H9 (cell line): ENCODE data around the gene LUZP1. TPM values are rescaled to one million over a fixed set of nuclear protein-coding genes. Genes with fewer than 3 reads are reported as not detected.

Experiments used
- DNase-seq: peaks from one replicate; pipeline ENCODE4 v3.0.0-alpha.2; 2017
- H2AFZ ChIP-seq: one replicate; pipeline ENCODE4 v1.6.1; 2013; ENCODE audit warnings: mild to moderate bottlenecking, low read length, control low read depth, moderate library complexity
- H2AK5ac ChIP-seq: 2 replicates; pipeline ENCODE4 v1.6.1; 2013; ENCODE audit warnings: low read length, control low read depth, mixed read lengths; ENCODE audit not compliant: insufficient read length
- H2BK120ac ChIP-seq: one replicate; pipeline ENCODE4 v1.6.1; 2013; ENCODE audit warnings: low read depth, mild to moderate bottlenecking, low read length, control low read depth, inconsistent platforms; ENCODE audit not compliant: poor library complexity, severe bottlenecking
- H2BK12ac ChIP-seq: 2 replicates; pipeline ENCODE4 v1.6.1; 2013; ENCODE audit warnings: low read length, control low read depth, mixed read lengths, low read depth; ENCODE audit not compliant: insufficient read length
- H2BK15ac ChIP-seq: 2 replicates; pipeline ENCODE4 v1.6.1; 2013; ENCODE audit warnings: low read depth, low read length, control low read depth
- H2BK20ac ChIP-seq: one replicate; pipeline ENCODE4 v1.6.1; 2013; ENCODE audit warnings: low read depth, mild to moderate bottlenecking, low read length, control low read depth, inconsistent platforms; ENCODE audit not compliant: poor library complexity, severe bottlenecking
- H2BK5ac ChIP-seq: 2 replicates; pipeline ENCODE4 v1.6.1; 2013; ENCODE audit warnings: low read length, control low read depth, mixed read lengths; ENCODE audit not compliant: insufficient read length
- H3K14ac ChIP-seq: 2 replicates; pipeline ENCODE4 v1.6.1; 2013; ENCODE audit warnings: low read length, control low read depth; ENCODE audit not compliant: insufficient read depth
- H3K18ac ChIP-seq: 2 replicates; pipeline ENCODE4 v1.6.1; 2013; ENCODE audit warnings: low read depth, mild to moderate bottlenecking, mixed read lengths, low read length, control low read depth; ENCODE audit not compliant: insufficient read length
- H3K23ac ChIP-seq: 2 replicates; pipeline ENCODE4 v1.6.1; 2013; ENCODE audit warnings: low read length, control low read depth, mixed read lengths, low read depth; ENCODE audit not compliant: insufficient read length
- H3K23me2 ChIP-seq: 2 replicates; pipeline ENCODE4 v1.6.1; 2013; ENCODE audit warnings: low read depth, mild to moderate bottlenecking, mixed read lengths, low read length, control low read depth; ENCODE audit not compliant: insufficient read length, poor library complexity, severe bottlenecking
- H3K27ac ChIP-seq: 2 replicates; pipeline ENCODE4 v1.5.1; 2013; ENCODE audit warnings: low read length, control low read depth, mixed read lengths, low read depth; ENCODE audit not compliant: insufficient read length
- H3K27me3 ChIP-seq: 2 replicates; pipeline ENCODE4 v1.6.1; 2013; ENCODE audit warnings: low read length, control low read depth, inconsistent platforms; ENCODE audit not compliant: insufficient read depth
- H3K4ac ChIP-seq: 2 replicates; pipeline ENCODE4 v1.6.1; 2013; ENCODE audit warnings: low read depth, mild to moderate bottlenecking, control low read depth, inconsistent platforms, low read length, moderate library complexity
- H3K4me1 ChIP-seq: 2 replicates; pipeline ENCODE4 v1.6.1; 2013; ENCODE audit warnings: low read length, control low read depth, inconsistent platforms; ENCODE audit not compliant: insufficient read depth
- H3K4me2 ChIP-seq: 2 replicates; pipeline ENCODE4 v1.6.1; 2013; ENCODE audit warnings: low read length, control low read depth, mixed read lengths; ENCODE audit not compliant: insufficient read length, insufficient read depth
- H3K56ac ChIP-seq: 2 replicates; pipeline ENCODE4 v1.6.1; 2013; ENCODE audit warnings: low read depth, mild to moderate bottlenecking, mixed read lengths, low read length, control low read depth; ENCODE audit not compliant: insufficient read length
- H3K79me1 ChIP-seq: 2 replicates; pipeline ENCODE4 v1.6.1; 2013; ENCODE audit warnings: low read depth, mild to moderate bottlenecking, moderate library complexity, low read length, control low read depth, inconsistent platforms; ENCODE audit not compliant: insufficient read depth, poor library complexity, severe bottlenecking
- H3K79me2 ChIP-seq: 2 replicates; pipeline ENCODE4 v1.6.1; 2013; ENCODE audit warnings: low read length, control low read depth, inconsistent platforms; ENCODE audit not compliant: insufficient read depth
- H3K9ac ChIP-seq: 2 replicates; pipeline ENCODE4 v1.6.1; 2013; ENCODE audit warnings: low read length, control low read depth, mixed read lengths; ENCODE audit not compliant: insufficient read length; ENCODE audit errors: extremely low read depth
- H3K9me3 ChIP-seq: one replicate; pipeline ENCODE4 v1.6.1; 2013; ENCODE audit warnings: low read depth, low read length, inconsistent platforms; ENCODE audit not compliant: control insufficient read depth
- H3T11ph ChIP-seq: one replicate; pipeline ENCODE4 v1.6.1; 2013; ENCODE audit warnings: mild to moderate bottlenecking, low read length, control low read depth, inconsistent platforms
- H4K20me1 ChIP-seq: one replicate; pipeline ENCODE4 v1.6.1; 2013; ENCODE audit not compliant: control insufficient read depth, insufficient read length, insufficient read depth
- H4K5ac ChIP-seq: 2 replicates; pipeline ENCODE4 v1.6.1; 2013; ENCODE audit warnings: low read depth, mild to moderate bottlenecking, mixed read lengths, low read length, control low read depth; ENCODE audit not compliant: insufficient read length
- H4K8ac ChIP-seq: replicated peaks from 2 replicates; pipeline ENCODE4 v1.6.1; 2013; ENCODE audit warnings: low read length, control low read depth, mixed read lengths, low read depth; ENCODE audit not compliant: insufficient read length
- H4K91ac ChIP-seq: 2 replicates; pipeline ENCODE4 v1.6.1; 2013; ENCODE audit warnings: low read depth, mild to moderate bottlenecking, moderate library complexity, mixed read lengths, low read length, control low read depth; ENCODE audit not compliant: insufficient read length
- H3K27ac Mint-ChIP-seq, 3 experiments: 2 replicates in 2 of 3; 3 replicates in 1 of 3; pipeline ENCODE4 v1.8.0; 2020 to 2021; ENCODE audit warnings: mixed read lengths in 3 of 3, mild to moderate bottlenecking in 1 of 3, moderate library complexity in 1 of 3
- H3K27me3 Mint-ChIP-seq: 2 replicates; pipeline ENCODE4 v1.8.0; 2021; ENCODE audit warnings: low read depth, mild to moderate bottlenecking, moderate library complexity, mixed read lengths
- H3K36me3 Mint-ChIP-seq, 3 experiments: 2 replicates in 2 of 3; 3 replicates in 1 of 3; pipeline ENCODE4 v1.8.0; 2020 to 2021; ENCODE audit warnings: low read depth in 3 of 3, mixed read lengths in 3 of 3; ENCODE audit not compliant: insufficient read depth in 1 of 3
- H3K4me1 Mint-ChIP-seq, 2 experiments: 2 replicates each; pipeline ENCODE4 v1.8.0; 2020; ENCODE audit warnings: mixed read lengths in 2 of 2
- H3K4me3 Mint-ChIP-seq, 2 experiments: 2 replicates in 1 of 2; 3 replicates in 1 of 2; pipeline ENCODE4 v1.8.0; 2020 to 2021; ENCODE audit warnings: mild to moderate bottlenecking in 2 of 2, mixed read lengths in 2 of 2, moderate library complexity in 1 of 2
- H3K9me3 Mint-ChIP-seq, 2 experiments: 2 replicates in 1 of 2; 3 replicates in 1 of 2; pipeline ENCODE4 v1.8.0; 2020; ENCODE audit warnings: mild to moderate bottlenecking in 2 of 2, mixed read lengths in 2 of 2, moderate library complexity in 1 of 2
- CTCF ChIP-seq: fragments of 200-600 bp; sonication (generic); conservative IDR thresholded peaks from 3 replicates; pipeline ENCODE4 v1.8.0; 2021; ENCODE audit warnings: antibody characterized with exemption, mild to moderate bottlenecking
- WGBS: extraction: QIAGEN DNeasy Blood & Tissue Kit; methylation state at CpG from one replicate; pipeline ENCODE4 v1.1.7; 2013; ENCODE audit warnings: missing lambda C conversion rate, low lambda C conversion rate, mixed read lengths; ENCODE audit not compliant: insufficient read length; ENCODE audit errors: extremely low coverage; 5-methylcytosine and 5-hydroxymethylcytosine counted together
- total RNA-seq: library from RNA; stranded (reverse); gene quantifications from 2 replicates; pipeline ENCODE4 v1.2.1, GENCODE V29; 2021

Gene LUZP1
- total RNA-seq, 1 experiment from 2014 or later: 48.2 TPM

GRCh38 chr1:23196627-23197328 is 28.1 kb upstream of the LUZP1 start:
- no peaks in the 10 kb centered on the region for H3K79me1 ChIP-seq
- no peak overlapping the region for H3T11ph ChIP-seq
- H3K23me2 ChIP-seq: no peaks in the 10 kb centered on the region
- no peak overlapping the region for H3K18ac ChIP-seq
- H4K91ac ChIP-seq: no peak overlapping the region
- H2BK15ac ChIP-seq: no peak overlapping the region
- no peak overlapping the region for H3K23ac ChIP-seq
- no peak for TF ChIP-seq CTCF
- no CpG with 5 or more reads among the region's 10 CpGs for WGBS
- no peaks in the 10 kb centered on the region for H3K79me2 ChIP-seq
- H3K4me1 ChIP-seq: no peaks in the 10 kb centered on the region
- no peaks in the 10 kb centered on the region for H3K27me3 ChIP-seq
- no peaks in the 10 kb centered on the region for H3K9me3 Mint-ChIP-seq
- H3K4me3 Mint-ChIP-seq: no peak overlapping the region
- H2AFZ ChIP-seq: no peak overlapping the region
- no peak overlapping the region for H4K5ac ChIP-seq
- peaks cover 0 to 13% (median 10%) of the 10 kb centered on the region in 3 experiments; a peak in 4 of 7 replicates for H3K36me3 Mint-ChIP-seq
- no peak overlapping the region for H3K4me2 ChIP-seq
- H2BK12ac ChIP-seq: no peak overlapping the region
- H3K9ac ChIP-seq: no peak overlapping the region
- no peak overlapping the region for H2BK5ac ChIP-seq
- H3K27ac Mint-ChIP-seq: 0 out of 7 replicates have a peak overlapping the region, but pooled peaks of 1 of the 3 experiments have one; percentile 32
- no peak overlapping the region for H3K4ac ChIP-seq
- no peak overlapping the region for H2BK20ac ChIP-seq
- no peak overlapping the region for H3K14ac ChIP-seq
- H3K56ac ChIP-seq: no peak overlapping the region
- H2AK5ac ChIP-seq: no peak overlapping the region
- H3K27me3 Mint-ChIP-seq: peaks cover 5% of the 10 kb centered on the region
- DNase-seq: no peak
- no peak overlapping the region for H3K27ac ChIP-seq
- H4K8ac ChIP-seq: no peak overlapping the region
- no peaks in the 10 kb centered on the region for H3K9me3 ChIP-seq
- no peaks in the 10 kb centered on the region for H4K20me1 ChIP-seq
- peaks cover 3 to 6% of the 10 kb centered on the region in 2 experiments; a peak in 2 of 4 replicates for H3K4me1 Mint-ChIP-seq
- H2BK120ac ChIP-seq: no peak overlapping the region
